WTC11 (cell line): ENCODE data around the gene FOXC2. TPM values are rescaled to one million over a fixed set of nuclear protein-coding genes. Genes with fewer than 3 reads are reported as not detected.

ENCODE experiments used
- ATAC-seq: fragments of 200-7000 bp; cut with Tn5 transposase; 2 replicates; pipeline ENCODE4 v1.10.0; 2021; ENCODE audit warnings: mild to moderate bottlenecking, moderate library complexity
- CTCF ChIA-PET: fragments of 300-600 bp; sonication (Branson Sonifier 250); formaldehyde crosslinking; loops from one replicate; lab custom pipeline; 2021; ENCODE audit warnings: antibody characterized with exemption; lab: Charles Lee
- POLR2A ChIA-PET: fragments of 350-600 bp; sonication (Branson Sonifier 250); formaldehyde crosslinking; loops from one replicate; lab custom pipeline; 2021; ENCODE audit warnings: antibody characterized with exemption; lab: Charles Lee
- DNase-seq: peaks from one replicate; pipeline ENCODE4 v3.0.0; 2021; ENCODE audit warnings: low spot score
- H3K27ac Mint-ChIP-seq: 2 replicates; pipeline ENCODE4 v1.8.0; 2021; ENCODE audit warnings: mixed read lengths
- H3K27me3 Mint-ChIP-seq: 2 replicates; pipeline ENCODE4 v1.8.0; 2021; ENCODE audit warnings: low read depth, mild to moderate bottlenecking, moderate library complexity, mixed read lengths
- H3K36me3 Mint-ChIP-seq: 2 replicates; pipeline ENCODE4 v1.8.0; 2021; ENCODE audit warnings: mixed read lengths
- H3K4me1 Mint-ChIP-seq: 2 replicates; pipeline ENCODE4 v1.8.0; 2022; ENCODE audit warnings: mixed read lengths
- H3K4me3 Mint-ChIP-seq: 2 replicates; pipeline ENCODE4 v1.8.0; 2021; ENCODE audit warnings: mild to moderate bottlenecking, moderate library complexity, mixed read lengths
- H3K9me3 Mint-ChIP-seq: 2 replicates; pipeline ENCODE4 v1.8.0; 2021; ENCODE audit warnings: mixed read lengths
- AFF4 ChIP-seq: sonication (generic); formaldehyde crosslinking; IDR thresholded peaks from 2 replicates; pipeline ENCODE4 v1.8.1; 2023; ENCODE audit warnings: mild to moderate bottlenecking, missing genetic modification reagents, borderline replicate concordance
- ATF6 ChIP-seq: sonication (generic); formaldehyde crosslinking; IDR thresholded peaks from 2 replicates; pipeline ENCODE4 v1.8.1; 2023; ENCODE audit warnings: mild to moderate bottlenecking, missing genetic modification reagents
- EMX1 ChIP-seq: fragments of 250-450 bp; sonication (Bioruptor Pico); IDR thresholded peaks from 2 replicates; pipeline ENCODE4 v1.8.0; 2021; ENCODE audit warnings: mild to moderate bottlenecking
- IRF1 ChIP-seq: sonication (generic); formaldehyde crosslinking; IDR thresholded peaks from 2 replicates; pipeline ENCODE4 v1.8.0; 2023; ENCODE audit warnings: missing genetic modification reagents
- JUN ChIP-seq: sonication (generic); formaldehyde crosslinking; IDR thresholded peaks from 2 replicates; pipeline ENCODE4 v1.8.0; 2023; ENCODE audit warnings: mild to moderate bottlenecking, missing genetic modification reagents
- MAX ChIP-seq: sonication (generic); formaldehyde crosslinking; IDR thresholded peaks from 2 replicates; pipeline ENCODE4 v1.8.0; 2022; ENCODE audit warnings: mild to moderate bottlenecking, missing genetic modification reagents
- MXD4 ChIP-seq: fragments of 250-450 bp; sonication (Bioruptor Pico); IDR thresholded peaks from 2 replicates; pipeline ENCODE4 v1.8.0; 2021; ENCODE audit warnings: mild to moderate bottlenecking, moderate library complexity, borderline replicate concordance
- PRDM15 ChIP-seq: sonication (generic); formaldehyde crosslinking; IDR thresholded peaks from 2 replicates; pipeline ENCODE4 v1.8.0; 2022; ENCODE audit warnings: missing genetic modification reagents
- SMAD3 ChIP-seq: sonication (generic); formaldehyde crosslinking; IDR thresholded peaks from 2 replicates; pipeline ENCODE4 v1.8.0; 2022; ENCODE audit warnings: missing genetic modification reagents, mild to moderate bottlenecking, borderline replicate concordance
- SOX15 ChIP-seq: fragments of 250-450 bp; sonication (Bioruptor Pico); IDR thresholded peaks from 2 replicates; pipeline ENCODE4 v1.9.0; 2021; ENCODE audit warnings: mild to moderate bottlenecking
- SP1 ChIP-seq: sonication (generic); formaldehyde crosslinking; conservative IDR thresholded peaks from 2 replicates; pipeline ENCODE4 v1.8.1; 2022; ENCODE audit warnings: missing genetic modification reagents
- TCF7 ChIP-seq: sonication (generic); formaldehyde crosslinking; IDR thresholded peaks from 2 replicates; pipeline ENCODE4 v1.8.0; 2022; ENCODE audit warnings: mild to moderate bottlenecking, low read depth, missing genetic modification reagents, moderate library complexity
- TP53 ChIP-seq: sonication (generic); formaldehyde crosslinking; IDR thresholded peaks from 2 replicates; pipeline ENCODE4 v1.8.1; 2023; ENCODE audit warnings: mild to moderate bottlenecking, missing genetic modification reagents
- ZBTB21 ChIP-seq: sonication (generic); formaldehyde crosslinking; IDR thresholded peaks from 2 replicates; pipeline ENCODE4 v1.8.1; 2023; ENCODE audit warnings: mild to moderate bottlenecking, missing genetic modification reagents, borderline replicate concordance
- ZBTB43 ChIP-seq: sonication (generic); formaldehyde crosslinking; IDR thresholded peaks from 2 replicates; pipeline ENCODE4 v1.8.1; 2023; ENCODE audit warnings: mild to moderate bottlenecking, missing genetic modification reagents
- ZNF219 ChIP-seq: sonication (generic); formaldehyde crosslinking; IDR thresholded peaks from 2 replicates; pipeline ENCODE4 v1.8.0; 2023; ENCODE audit warnings: missing genetic modification reagents, mild to moderate bottlenecking, borderline replicate concordance
- ZNF512 ChIP-seq: sonication (generic); formaldehyde crosslinking; IDR thresholded peaks from 2 replicates; pipeline ENCODE4 v1.8.1; 2022; ENCODE audit warnings: missing genetic modification reagents, borderline replicate concordance
- total RNA-seq: library from RNA; stranded (reverse); gene quantifications from 3 replicates; pipeline ENCODE4 v1.2.3, GENCODE V29; 2021

Gene FOXC2
- total RNA-seq, 1 experiment from 2014 or later = 0.28 TPM

GRCh38 chr16:86568677-86569623 lies 2.3 kb downstream of the FOXC2 start (continued):
- TF ChIP-seq PRDM15 (CRISPR knock-in tag) (no peak), ZBTB43 (CRISPR knock-in tag) (no peak), SP1 (CRISPR knock-in tag) (no peak), TCF7 (CRISPR knock-in tag) (no peak), MXD4 (CRISPR knock-in tag) (no peak), ATF6 (CRISPR knock-in tag) (no peak), SOX15 (no peak), ZNF219 (CRISPR knock-in tag) (no peak), EMX1 (CRISPR knock-in tag) (no peak), JUN (CRISPR knock-in tag) (no peak)

GRCh38 chr16:86569701-86570447 lies 3.2 kb downstream of the FOXC2 start:
- no peaks in the 10 kb centered on the region for H3K9me3 Mint-ChIP-seq
- H3K4me3 Mint-ChIP-seq = no peak overlapping the region
- ChIA-PET POLR2A (no interaction called here), CTCF (interaction anchor here (0.6 to 2.0 kb wide), 3 partner anchors 191 to 493 kb away, joined by 3 to 12 read pairs (median 6); no protein-coding TSS in a partner anchor)
- H3K4me1 Mint-ChIP-seq = peaks cover 57% of the 10 kb centered on the region
- no peaks in the 10 kb centered on the region for H3K36me3 Mint-ChIP-seq
- no peak for DNase-seq
- no peak overlapping the region for H3K27ac Mint-ChIP-seq
- H3K27me3 Mint-ChIP-seq = peaks cover 94% of the 10 kb centered on the region
- ATAC-seq = no peak
- no peak for TF ChIP-seq ZNF512 (CRISPR knock-in tag)
- TF ChIP-seq SMAD3 (CRISPR knock-in tag) = no peak
- no peak for TF ChIP-seq IRF1 (CRISPR knock-in tag)
- TF ChIP-seq AFF4 (CRISPR knock-in tag) = no peak
- no peak for TF ChIP-seq MAX
- TF ChIP-seq TP53 (CRISPR knock-in tag) = no peak
- TF ChIP-seq SP1 (CRISPR knock-in tag) = no peak
- TF ChIP-seq ZBTB21 (CRISPR knock-in tag) = no peak
